ENCODE data around the gene NOSTRIN. TPM values are rescaled to one million over a fixed set of nuclear protein-coding genes. Genes with fewer than 3 reads are reported as not detected.
"Not testable (repeated sequence)": the region's sequence is repeated elsewhere in the genome, so short reads cannot be mapped to it uniquely, and the experiment has no call there.

Gene NOSTRIN
- total RNA-seq, 8 experiments from 2014 or later, result 0.11 to 4.6 (median 0.86) TPM

DNA sequence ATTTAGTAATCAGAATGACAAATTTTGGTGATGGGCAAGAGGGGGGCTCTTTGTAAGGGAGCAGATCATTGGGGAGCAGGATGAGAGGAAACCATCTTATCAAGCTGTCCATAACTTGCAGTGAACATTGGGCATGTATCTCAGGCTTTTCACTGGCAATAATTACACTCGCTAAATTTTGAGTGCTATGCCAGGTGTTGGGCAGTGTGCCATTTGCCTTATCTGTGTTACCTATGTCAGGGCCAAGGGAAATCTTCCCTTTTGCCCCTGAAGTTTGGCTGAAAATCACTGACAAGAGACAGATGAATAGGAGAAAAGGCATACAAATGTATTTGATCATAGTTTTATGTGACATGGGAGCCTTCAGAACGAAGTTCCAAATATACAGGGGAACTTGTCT is 39.0 kb downstream of the NOSTRIN start:
- in situ Hi-C loops (cut with MboI; ENCODE audit: low pct_unique_long_range_greater_than_20kb in 2 of 9, low sequenced_read_pairs in 9 of 9, unreplicated experiment in 9 of 9), result no loop called here
- Histone ChIP-seq H3K27ac (no peak overlapping the region), H3K4me3 (no peak overlapping the region), H3K4me1 (replicated peaks in 1 of 2) (no peaks in the 10 kb centered on the region)
- ATAC-seq (replicated peaks in 6 of 8), result no peak
- 18 to 100% (median 91%) methylated on average over 1 to 2 of the region's 2 CpGs; no CpG with 5 or more reads in 3 of the 10 experiments for WGBS, 10 experiments

DNA sequence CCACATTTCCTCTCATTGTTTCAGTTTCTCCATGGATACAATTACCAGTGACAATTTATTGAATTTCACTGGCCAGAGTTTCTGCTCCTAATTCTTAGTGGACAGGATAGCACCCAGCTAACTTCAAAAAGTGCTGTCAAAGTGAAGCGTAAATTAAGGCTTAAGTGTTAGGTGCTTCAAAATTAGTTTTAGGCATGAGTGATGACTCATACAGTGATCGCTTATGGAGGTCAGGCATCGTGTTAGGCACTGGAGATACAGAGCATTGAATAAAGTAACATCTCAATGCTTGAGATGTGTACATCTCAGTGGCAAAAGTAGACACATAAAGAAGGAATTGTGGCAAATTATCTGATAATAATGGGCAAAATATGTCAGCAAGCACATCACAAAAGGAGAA is 40.8 kb downstream of the NOSTRIN start:
- Histone ChIP-seq H3K4me3 (no peak overlapping the region), H3K27ac (no peak overlapping the region), H3K4me1 (replicated peaks in 1 of 2) (peaks cover 4 to 12% of the 10 kb centered on the region in 2 donors)
- in situ Hi-C loops (cut with MboI; ENCODE audit: low pct_unique_long_range_greater_than_20kb in 2 of 9, low sequenced_read_pairs in 9 of 9, unreplicated experiment in 9 of 9), result no loop called here
- 69 to 100% (median 96%) methylated on average over 1 to 3 of the region's 3 CpGs; no CpG with 5 or more reads in 2 of the 10 experiments for WGBS, 10 experiments
- ATAC-seq (replicated peaks in 6 of 8), result no peak

DNA sequence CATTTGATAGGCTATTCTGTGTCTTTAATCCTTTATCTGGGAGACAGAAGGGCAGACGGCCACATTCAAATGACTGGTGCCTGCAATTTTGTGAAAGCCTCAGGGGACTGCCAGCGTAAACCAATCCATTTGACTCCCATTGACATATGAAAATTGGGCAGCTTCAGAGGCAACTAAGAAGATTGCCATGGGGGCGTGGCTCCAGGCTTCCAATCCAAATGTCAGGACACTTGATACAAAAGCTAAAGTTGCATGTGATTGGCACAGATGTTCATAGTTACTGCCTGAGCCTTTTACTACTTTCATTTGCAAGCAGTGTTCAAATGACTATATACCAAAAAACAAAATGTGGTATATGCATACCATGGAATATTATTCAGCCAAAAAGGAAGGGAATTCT is 45.8 kb downstream of the NOSTRIN start:
- Histone ChIP-seq H3K4me1 (replicated peaks in 1 of 2) (peaks cover 7 to 17% of the 10 kb centered on the region in 2 donors), H3K27ac (no peak overlapping the region), H3K4me3 (no peak overlapping the region)
- WGBS, 10 experiments, result 31 to 80% (median 57%) methylated on average over 1 to 3 of the region's 3 CpGs; no CpG with 5 or more reads in 4 of the 10 experiments
- in situ Hi-C loops (cut with MboI; ENCODE audit: low pct_unique_long_range_greater_than_20kb in 2 of 9, low sequenced_read_pairs in 9 of 9, unreplicated experiment in 9 of 9), result no loop called here
- peak in 3 of 8 experiments; percentile 29 to 59 (median 54) for ATAC-seq (replicated peaks in 6 of 8)

DNA sequence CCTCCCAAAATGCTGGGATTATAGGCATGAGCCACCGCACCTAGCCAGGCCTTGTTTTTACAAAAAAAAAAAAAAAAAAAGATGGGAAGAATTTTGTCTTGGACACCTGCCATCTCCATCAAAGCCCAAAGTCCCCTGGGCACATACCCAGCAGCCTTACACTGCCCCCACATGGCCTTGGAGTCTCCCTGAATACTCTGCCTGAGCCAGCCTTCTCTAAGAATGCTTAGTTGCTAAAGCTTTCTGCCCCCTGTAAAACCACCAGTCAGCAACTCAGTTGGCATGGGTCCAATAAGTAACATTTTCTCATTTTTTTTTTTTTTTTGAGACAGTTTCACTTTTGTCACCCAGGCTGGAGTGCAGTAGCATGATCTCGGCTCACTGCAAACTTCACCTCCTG is 47.2 kb downstream of the NOSTRIN start:
- Histone ChIP-seq H3K4me3 (no peak overlapping the region), H3K4me1 (replicated peaks in 1 of 2) (peaks cover 7 to 17% of the 10 kb centered on the region in 2 donors), H3K27ac (no peak overlapping the region)
- 80 to 100% (median 90%) methylated on average over 1 to 2 of the region's 2 CpGs; no CpG with 5 or more reads in 7 of the 10 experiments for WGBS, 10 experiments
- in situ Hi-C loops (cut with MboI; ENCODE audit: low pct_unique_long_range_greater_than_20kb in 2 of 9, low sequenced_read_pairs in 9 of 9, unreplicated experiment in 9 of 9), result no loop called here
- ATAC-seq (replicated peaks in 6 of 8), result peak in 1 of 8 experiments; percentile 69

DNA sequence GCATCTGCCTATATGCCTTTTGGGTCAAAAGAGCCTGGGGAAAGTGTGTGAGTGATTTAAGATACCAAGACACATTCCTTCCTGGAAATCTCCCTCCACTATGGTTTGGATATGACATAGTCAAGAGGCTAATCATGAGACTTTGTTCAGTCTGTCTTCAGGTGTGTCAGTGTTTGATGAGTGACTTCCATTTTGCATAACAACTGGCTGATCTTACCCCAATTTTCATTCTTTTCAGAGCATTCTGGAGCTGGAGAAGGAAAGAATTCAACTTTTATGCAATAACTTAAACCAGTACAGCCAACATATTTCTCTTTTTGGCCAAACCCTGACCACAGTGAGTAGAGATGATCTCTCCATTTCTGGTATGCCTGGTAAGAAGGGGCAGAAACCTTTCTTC is 48.4 kb downstream of the NOSTRIN start:
- Histone ChIP-seq H3K27ac (no peak overlapping the region), H3K4me3 (no peak overlapping the region), H3K4me1 (replicated peaks in 1 of 2) (peaks cover 7 to 17% of the 10 kb centered on the region in 2 donors)
- ATAC-seq (replicated peaks in 6 of 8), result no peak
- in situ Hi-C loops (cut with MboI; ENCODE audit: low pct_unique_long_range_greater_than_20kb in 2 of 9, low sequenced_read_pairs in 9 of 9, unreplicated experiment in 9 of 9), result no loop called here

DNA sequence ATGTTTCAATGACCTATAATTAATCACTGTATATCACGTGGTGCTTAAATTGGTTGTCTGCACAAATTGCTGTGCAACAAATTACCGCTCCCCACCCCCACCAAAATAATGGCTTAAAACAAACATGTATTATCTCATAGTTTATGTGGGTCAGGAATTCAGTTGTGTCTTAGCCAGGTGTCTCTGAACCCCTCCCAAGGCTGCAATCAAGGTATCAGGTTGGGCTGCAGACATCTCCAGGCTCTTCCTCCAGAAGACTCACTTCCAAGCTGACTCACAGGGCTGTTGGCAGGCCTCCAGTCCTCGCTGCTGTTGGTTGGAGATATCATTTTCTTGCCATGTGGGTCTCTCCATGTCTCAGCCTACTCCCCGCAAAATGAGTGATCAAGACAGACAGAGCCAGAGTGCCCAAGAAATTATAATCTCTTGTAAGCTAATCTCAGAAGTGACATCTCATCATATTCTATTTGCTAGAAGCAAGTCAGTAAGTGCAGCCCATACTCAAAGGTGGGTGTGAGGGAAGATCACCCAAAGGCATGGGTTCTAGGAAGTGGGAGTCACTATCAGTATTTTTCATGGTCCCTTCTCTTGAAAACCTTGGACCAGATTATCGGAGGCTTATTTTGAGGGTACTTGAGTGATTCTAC is 49.4 kb downstream of the NOSTRIN start:
- ATAC-seq (replicated peaks in 6 of 8), result peak in 2 of 8 experiments; percentile 26 to 40
- no peak overlapping the region for H3K27ac ChIP-seq
- H3K4me3 ChIP-seq, result no peak overlapping the region
- 80 to 100% (median 92%) methylated on average over 1 to 4 of the region's 5 CpGs; no CpG with 5 or more reads in 1 of the 10 experiments for WGBS, 10 experiments
- H3K4me1 ChIP-seq (replicated peaks in 1 of 2), result peaks cover 7 to 19% of the 10 kb centered on the region in 2 donors
- in situ Hi-C loops (cut with MboI; ENCODE audit: low pct_unique_long_range_greater_than_20kb in 2 of 9, low sequenced_read_pairs in 9 of 9, unreplicated experiment in 9 of 9), result no loop called here

DNA sequence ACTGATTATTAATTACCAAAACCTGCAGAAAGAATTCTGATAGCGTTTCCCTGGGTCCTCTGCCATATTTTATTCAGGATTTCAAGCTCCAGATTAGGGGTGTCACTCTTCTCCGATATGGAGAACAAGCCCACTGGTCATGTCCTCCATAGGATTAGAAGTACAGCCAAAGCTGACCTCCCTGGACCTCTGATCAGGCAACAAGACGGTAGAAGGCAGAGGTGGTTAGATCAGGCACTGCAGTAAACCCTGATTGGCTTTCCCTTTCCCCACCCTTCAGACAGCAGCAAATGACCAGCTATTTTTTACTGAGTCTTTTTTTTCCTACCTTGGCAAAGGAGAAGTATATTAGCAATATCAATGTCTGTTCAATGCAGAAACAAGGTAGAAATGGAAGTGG is 50.0 kb downstream of the NOSTRIN start:
- no peak overlapping the region for H3K4me3 ChIP-seq
- ATAC-seq (replicated peaks in 6 of 8), result no peak
- H3K4me1 ChIP-seq (replicated peaks in 1 of 2), result peaks cover 9 to 17% of the 10 kb centered on the region in 2 donors
- H3K27ac ChIP-seq, result no peak overlapping the region
- 0 to 100% (median 67%) methylated on average over 1 to 3 of the region's 3 CpGs; no CpG with 5 or more reads in 1 of the 10 experiments for WGBS, 10 experiments
- in situ Hi-C loops (cut with MboI; ENCODE audit: low pct_unique_long_range_greater_than_20kb in 2 of 9, low sequenced_read_pairs in 9 of 9, unreplicated experiment in 9 of 9), result no loop called here

DNA sequence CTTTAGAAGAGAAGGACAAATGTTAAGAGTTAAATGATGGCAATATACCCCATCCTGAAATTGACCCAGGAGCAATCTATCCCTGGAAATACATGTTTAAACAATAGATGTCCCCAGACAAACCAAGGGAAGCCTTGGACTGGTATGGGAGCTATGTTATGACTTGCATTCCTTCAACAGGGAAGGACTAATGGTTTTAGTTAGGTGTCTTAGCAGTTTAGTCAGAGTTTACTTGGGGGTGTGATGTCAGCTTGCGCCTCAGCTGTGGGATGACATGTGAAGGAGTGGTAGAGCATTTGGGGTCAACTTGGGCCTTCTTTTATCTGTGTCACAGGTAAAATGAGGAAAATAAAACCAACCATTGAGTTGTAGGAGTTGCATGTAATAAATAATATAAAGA is 51.0 kb downstream of the NOSTRIN start:
- no peak for ATAC-seq (replicated peaks in 6 of 8)
- no peak overlapping the region for H3K27ac ChIP-seq
- in situ Hi-C loops (cut with MboI; ENCODE audit: low pct_unique_long_range_greater_than_20kb in 2 of 9, low sequenced_read_pairs in 9 of 9, unreplicated experiment in 9 of 9), result no loop called here
- no peak overlapping the region for H3K4me3 ChIP-seq
- 60 to 100% (median 100%) methylated on average over 1 of the region's 1 CpG; no CpG with 5 or more reads in 3 of the 10 experiments for WGBS, 10 experiments
- peaks cover 3 to 7% of the 10 kb centered on the region in 2 donors for H3K4me1 ChIP-seq (replicated peaks in 1 of 2)

DNA sequence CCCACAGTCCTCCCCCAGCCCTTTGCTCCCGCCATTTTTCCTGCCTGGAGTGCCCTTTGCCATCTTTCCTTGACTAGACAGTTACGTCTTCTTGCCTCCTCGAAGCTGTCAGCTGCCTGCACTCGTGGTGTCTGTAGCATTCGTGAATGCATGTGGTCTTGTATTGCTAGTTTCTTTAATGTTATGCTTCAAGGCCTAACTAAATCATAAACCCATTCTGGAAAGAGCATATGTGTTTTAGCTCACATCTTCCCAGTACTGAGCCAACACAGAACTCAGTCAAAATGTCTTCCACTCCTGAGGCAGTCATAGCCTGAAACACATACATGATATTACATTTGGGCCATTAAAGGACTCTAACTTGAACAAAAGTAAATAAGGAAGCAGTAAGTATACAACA is 52.2 kb downstream of the NOSTRIN start:
- ATAC-seq (replicated peaks in 6 of 8), result no peak
- no peak overlapping the region for H3K27ac ChIP-seq
- WGBS, 10 experiments, result 83 to 100% (median 100%) methylated on average over 1 to 5 of the region's 5 CpGs; no CpG with 5 or more reads in 1 of the 10 experiments
- H3K4me1 ChIP-seq (replicated peaks in 1 of 2), result peaks cover 2 to 4% of the 10 kb centered on the region in 2 donors
- in situ Hi-C loops (cut with MboI; ENCODE audit: low pct_unique_long_range_greater_than_20kb in 2 of 9, low sequenced_read_pairs in 9 of 9, unreplicated experiment in 9 of 9), result no loop called here
- no peak overlapping the region for H3K4me3 ChIP-seq

DNA sequence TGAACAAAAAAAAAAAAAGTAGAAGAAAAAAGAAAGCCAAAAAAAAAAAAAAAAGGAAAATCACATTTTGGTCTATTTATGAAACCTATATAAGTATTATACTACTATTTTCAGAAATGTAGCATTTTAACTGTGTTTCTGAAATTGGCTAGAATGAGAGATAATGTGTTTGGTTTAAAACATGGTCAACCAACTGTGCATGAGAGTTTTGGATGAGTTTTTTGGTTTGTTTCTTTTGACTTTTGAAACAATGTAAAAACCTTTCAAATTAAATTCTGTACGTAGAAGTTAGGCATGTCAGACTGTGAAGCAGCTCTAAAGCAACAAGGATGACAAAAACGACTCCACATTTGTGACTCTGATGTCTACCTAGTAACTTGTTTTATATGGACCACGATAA is 53.2 kb downstream of the NOSTRIN start:
- in situ Hi-C loops (cut with MboI; ENCODE audit: low pct_unique_long_range_greater_than_20kb in 2 of 9, low sequenced_read_pairs in 9 of 9, unreplicated experiment in 9 of 9), result no loop called here
- no peak for ATAC-seq (replicated peaks in 6 of 8)
- H3K4me3 ChIP-seq, result no peak overlapping the region
- peaks cover 2 to 4% of the 10 kb centered on the region in 2 donors for H3K4me1 ChIP-seq (replicated peaks in 1 of 2)
- WGBS, 10 experiments, result 90 to 100% (median 94%) methylated on average over 3 of the region's 3 CpGs
- no peak overlapping the region for H3K27ac ChIP-seq

DNA sequence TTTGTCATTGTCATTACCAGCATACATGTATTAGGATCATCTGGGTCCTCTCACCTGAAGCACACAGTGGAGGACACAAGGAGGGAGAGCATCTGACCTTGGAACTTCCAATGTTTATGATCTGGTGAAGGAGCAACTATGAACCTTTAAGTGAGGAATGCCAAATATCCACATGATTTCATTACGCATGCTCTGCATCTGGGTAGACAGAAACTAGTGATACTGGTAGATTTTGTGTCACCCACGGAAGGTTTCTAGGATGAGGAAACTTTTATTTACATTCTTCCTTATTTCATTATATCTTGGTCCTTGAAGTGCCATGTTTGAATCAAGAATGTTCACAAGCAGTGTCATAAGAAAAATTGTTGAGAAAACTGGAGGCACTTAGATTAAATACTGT is 55.7 kb downstream of the NOSTRIN start:
- no peak for ATAC-seq (replicated peaks in 6 of 8)
- no peak overlapping the region for H3K4me3 ChIP-seq
- peaks cover 2 to 4% of the 10 kb centered on the region in 2 donors for H3K4me1 ChIP-seq (replicated peaks in 1 of 2)
- WGBS, 10 experiments, result 75 to 100% (median 90%) methylated on average over 1 to 2 of the region's 2 CpGs; no CpG with 5 or more reads in 6 of the 10 experiments
- H3K27ac ChIP-seq, result no peak overlapping the region
- in situ Hi-C loops (cut with MboI; ENCODE audit: low pct_unique_long_range_greater_than_20kb in 2 of 9, low sequenced_read_pairs in 9 of 9, unreplicated experiment in 9 of 9), result no loop called here

DNA sequence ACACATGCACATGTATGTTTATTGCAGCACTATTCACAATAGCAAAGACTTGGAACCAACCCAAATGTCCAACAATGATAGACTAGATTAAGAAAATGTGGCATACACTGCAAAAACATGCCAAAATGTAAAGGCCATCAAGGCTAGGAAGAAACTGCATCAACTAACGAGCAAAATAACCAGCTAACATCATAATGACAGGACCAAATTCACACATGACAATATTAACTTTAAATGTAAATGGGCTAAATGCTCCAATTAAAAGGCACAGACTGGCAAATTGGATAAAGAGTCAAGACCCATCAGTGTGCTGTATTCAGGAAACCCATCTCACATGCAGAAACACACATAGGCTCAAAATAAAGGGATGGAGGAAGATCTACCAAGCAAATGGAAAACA is 64.7 kb downstream of the NOSTRIN start:
- H3K27ac ChIP-seq; ATAC-seq (replicated peaks in 6 of 8); H3K4me1 ChIP-seq (replicated peaks in 1 of 2); H3K4me3 ChIP-seq; in situ Hi-C loops (cut with MboI; ENCODE audit: low pct_unique_long_range_greater_than_20kb in 2 of 9, low sequenced_read_pairs in 9 of 9, unreplicated experiment in 9 of 9): not testable (repeated sequence)
- WGBS, 10 experiments, result no CpG with 5 or more reads among the region's 1 CpG

DNA sequence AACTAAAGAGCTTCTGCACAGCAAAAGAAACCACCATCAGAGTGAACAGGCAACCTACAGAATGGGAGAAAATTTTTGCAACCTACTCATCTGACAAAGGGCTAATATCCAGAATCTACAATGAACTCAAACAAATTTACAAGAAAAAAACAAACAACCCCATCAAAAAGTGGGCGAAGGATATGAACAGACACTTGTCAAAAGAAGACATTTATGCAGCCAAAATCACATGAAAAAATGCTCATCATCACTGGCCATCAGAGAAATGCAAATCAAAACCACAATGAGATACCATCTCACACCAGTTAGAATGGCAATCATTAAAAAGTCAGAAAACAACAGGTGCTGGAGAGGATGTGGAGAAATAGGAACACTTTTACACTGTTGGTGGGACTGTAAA is 67.9 kb downstream of the NOSTRIN start:
- ATAC-seq (replicated peaks in 6 of 8); H3K27ac ChIP-seq; H3K4me3 ChIP-seq; H3K4me1 ChIP-seq (replicated peaks in 1 of 2); in situ Hi-C loops (cut with MboI; ENCODE audit: low pct_unique_long_range_greater_than_20kb in 2 of 9, low sequenced_read_pairs in 9 of 9, unreplicated experiment in 9 of 9): not testable (repeated sequence)
- no CpG with 5 or more reads among the region's 1 CpG for WGBS, 10 experiments

DNA sequence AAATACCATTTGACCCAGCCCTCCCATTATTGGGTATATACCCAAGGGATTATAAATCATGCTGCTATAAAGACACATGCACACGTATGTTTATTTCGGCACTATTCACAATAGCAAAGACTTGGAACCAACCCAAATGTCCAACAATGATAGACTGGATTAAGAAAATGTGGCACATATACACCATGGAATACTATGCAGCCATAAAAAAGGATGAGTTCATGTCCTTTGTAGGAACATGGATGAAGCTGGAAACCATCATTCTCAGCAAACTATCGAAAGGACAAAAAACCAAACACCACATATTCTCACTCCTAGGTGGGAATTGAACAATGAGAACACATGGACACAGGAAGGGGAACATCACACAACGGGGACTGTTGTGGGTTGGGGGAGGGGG is 68.4 kb downstream of the NOSTRIN start:
- H3K27ac ChIP-seq; in situ Hi-C loops (cut with MboI; ENCODE audit: low pct_unique_long_range_greater_than_20kb in 2 of 9, low sequenced_read_pairs in 9 of 9, unreplicated experiment in 9 of 9); ATAC-seq (replicated peaks in 6 of 8); H3K4me3 ChIP-seq; H3K4me1 ChIP-seq (replicated peaks in 1 of 2): not testable (repeated sequence)
- WGBS, 10 experiments, result 100% methylated on average over 1 of the region's 4 CpGs; no CpG with 5 or more reads in 9 of the 10 experiments

Data from motor neuron (in vitro differentiated cells).